Ishikawa (cell line): ENCODE results near the gene CIAO3.

Source experiments
- CEBPB ChIP-seq: IDR thresholded peaks from 2 replicates; pipeline ENCODE4 v1.6.1; 2012
- CREB1 ChIP-seq: IDR thresholded peaks from 2 replicates; pipeline ENCODE4 v1.6.1; 2012; ENCODE audit warnings: low read depth
- EGR1 ChIP-seq: IDR thresholded peaks from 2 replicates; pipeline ENCODE4 v1.6.1; 2012
- EP300 ChIP-seq: IDR thresholded peaks from 2 replicates; pipeline ENCODE4 v1.6.1; 2012; ENCODE audit warnings: borderline replicate concordance
- RAD21 ChIP-seq: IDR thresholded peaks from 2 replicates; pipeline ENCODE4 v1.6.1; 2012; ENCODE audit warnings: low read depth
- TAF1 ChIP-seq: IDR thresholded peaks from 2 replicates; pipeline ENCODE4 v1.6.1; 2012; ENCODE audit warnings: low read depth, mild to moderate bottlenecking
- TCF12 ChIP-seq: IDR thresholded peaks from 2 replicates; pipeline ENCODE4 v1.6.1; 2012; ENCODE audit warnings: low read depth
- TEAD4 ChIP-seq: IDR thresholded peaks from 2 replicates; pipeline ENCODE4 v1.6.1; 2012
- YY1 ChIP-seq: IDR thresholded peaks from 2 replicates; pipeline ENCODE4 v1.6.1; 2012; ENCODE audit warnings: low read depth
- ZBTB7A ChIP-seq: IDR thresholded peaks from 2 replicates; pipeline ENCODE4 v1.6.1; 2012; ENCODE audit warnings: low read depth
- TF ChIP-seq, protein P1 (sequence below): IDR thresholded peaks from 2 replicates; pipeline ENCODE4 v1.6.1; 2012
- TF ChIP-seq, protein P2 (sequence below): IDR thresholded peaks from 2 replicates; pipeline ENCODE4 v1.6.1; 2012; ENCODE audit warnings: low read depth, mild to moderate bottlenecking
- TF ChIP-seq, protein P3 (sequence below): IDR thresholded peaks from 2 replicates; pipeline ENCODE4 v1.6.1; 2012

DNA sequence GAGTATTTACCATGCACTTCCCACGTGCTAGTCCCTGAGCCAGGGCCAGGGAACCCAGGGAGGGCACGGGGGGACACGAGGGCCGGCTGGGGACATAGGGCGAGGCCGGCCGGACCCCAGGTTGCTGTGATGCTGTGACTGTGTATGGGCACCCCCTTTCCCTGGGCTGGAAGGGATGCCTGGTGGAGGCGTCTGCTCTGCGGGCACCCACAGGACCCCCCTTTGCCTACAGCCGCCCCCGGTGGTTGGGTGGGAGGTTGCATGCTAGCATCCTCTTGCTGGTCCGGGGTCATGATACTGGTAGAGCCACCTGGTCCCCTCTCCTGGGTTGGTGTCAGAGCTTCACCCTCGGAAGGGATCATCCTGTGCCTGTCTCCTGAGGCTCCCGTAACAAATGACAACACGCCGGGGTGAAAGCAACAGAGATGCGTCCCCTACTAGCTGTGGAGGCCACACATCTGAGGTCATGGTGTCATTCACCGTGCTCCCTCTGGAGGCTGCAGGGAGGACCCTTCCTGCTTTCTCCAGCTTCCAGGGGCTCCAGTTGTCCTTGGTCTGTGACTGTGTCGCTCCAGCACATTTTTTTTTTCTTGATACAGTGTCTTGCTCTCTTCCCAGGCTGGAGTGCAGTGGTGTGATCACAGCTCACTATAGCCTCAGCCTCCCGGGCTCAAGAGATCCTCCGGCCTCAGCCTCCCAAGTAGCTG is 3.1 kb upstream of the CIAO3 start:
- TF ChIP-seq TEAD4 (no peak), ZBTB7A (no peak), TAF1 (no peak), EP300 (no peak), CREB1 (no peak), EGR1 (no peak), YY1 (no peak), CEBPB (no peak), RAD21 (no peak), TCF12 (no peak)
- TF ChIP-seq, protein P1, sequence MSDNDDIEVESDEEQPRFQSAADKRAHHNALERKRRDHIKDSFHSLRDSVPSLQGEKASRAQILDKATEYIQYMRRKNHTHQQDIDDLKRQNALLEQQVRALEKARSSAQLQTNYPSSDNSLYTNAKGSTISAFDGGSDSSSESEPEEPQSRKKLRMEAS, result no peak
- TF ChIP-seq, protein P2, sequence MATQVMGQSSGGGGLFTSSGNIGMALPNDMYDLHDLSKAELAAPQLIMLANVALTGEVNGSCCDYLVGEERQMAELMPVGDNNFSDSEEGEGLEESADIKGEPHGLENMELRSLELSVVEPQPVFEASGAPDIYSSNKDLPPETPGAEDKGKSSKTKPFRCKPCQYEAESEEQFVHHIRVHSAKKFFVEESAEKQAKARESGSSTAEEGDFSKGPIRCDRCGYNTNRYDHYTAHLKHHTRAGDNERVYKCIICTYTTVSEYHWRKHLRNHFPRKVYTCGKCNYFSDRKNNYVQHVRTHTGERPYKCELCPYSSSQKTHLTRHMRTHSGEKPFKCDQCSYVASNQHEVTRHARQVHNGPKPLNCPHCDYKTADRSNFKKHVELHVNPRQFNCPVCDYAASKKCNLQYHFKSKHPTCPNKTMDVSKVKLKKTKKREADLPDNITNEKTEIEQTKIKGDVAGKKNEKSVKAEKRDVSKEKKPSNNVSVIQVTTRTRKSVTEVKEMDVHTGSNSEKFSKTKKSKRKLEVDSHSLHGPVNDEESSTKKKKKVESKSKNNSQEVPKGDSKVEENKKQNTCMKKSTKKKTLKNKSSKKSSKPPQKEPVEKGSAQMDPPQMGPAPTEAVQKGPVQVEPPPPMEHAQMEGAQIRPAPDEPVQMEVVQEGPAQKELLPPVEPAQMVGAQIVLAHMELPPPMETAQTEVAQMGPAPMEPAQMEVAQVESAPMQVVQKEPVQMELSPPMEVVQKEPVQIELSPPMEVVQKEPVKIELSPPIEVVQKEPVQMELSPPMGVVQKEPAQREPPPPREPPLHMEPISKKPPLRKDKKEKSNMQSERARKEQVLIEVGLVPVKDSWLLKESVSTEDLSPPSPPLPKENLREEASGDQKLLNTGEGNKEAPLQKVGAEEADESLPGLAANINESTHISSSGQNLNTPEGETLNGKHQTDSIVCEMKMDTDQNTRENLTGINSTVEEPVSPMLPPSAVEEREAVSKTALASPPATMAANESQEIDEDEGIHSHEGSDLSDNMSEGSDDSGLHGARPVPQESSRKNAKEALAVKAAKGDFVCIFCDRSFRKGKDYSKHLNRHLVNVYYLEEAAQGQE, result no peak
- TF ChIP-seq, protein P3, sequence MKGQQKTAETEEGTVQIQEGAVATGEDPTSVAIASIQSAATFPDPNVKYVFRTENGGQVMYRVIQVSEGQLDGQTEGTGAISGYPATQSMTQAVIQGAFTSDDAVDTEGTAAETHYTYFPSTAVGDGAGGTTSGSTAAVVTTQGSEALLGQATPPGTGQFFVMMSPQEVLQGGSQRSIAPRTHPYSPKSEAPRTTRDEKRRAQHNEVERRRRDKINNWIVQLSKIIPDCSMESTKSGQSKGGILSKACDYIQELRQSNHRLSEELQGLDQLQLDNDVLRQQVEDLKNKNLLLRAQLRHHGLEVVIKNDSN, result no peak
